Measurements from ENCODE around the gene SRPRB. TPM values are rescaled to one million over a fixed set of nuclear protein-coding genes. Genes with fewer than 3 reads are reported as not detected.

The SRPRB gene
- polyA plus RNA-seq, 2 of the 4 experiments (the other 2 are of a cell fraction): 41.9 to 64.6 TPM

GRCh38 chr3:133865136-133865855, 59.7 kb downstream of the SRPRB start:
- ATAC-seq (peak in 1 of 2 experiments; percentile 45; a peak in 2 of 6 replicates), DNase-seq (ENCODE audit: low read depth in 1 of 2, low spot score in 1 of 2) (no peak), FAIRE-seq (no peak)
- no peak overlapping the region for H3K27ac ChIP-seq
- ChIA-PET POLR2A (no interaction called here), CTCF (interaction anchor here (1.5 kb wide), 1 partner anchor 11 kb away, joined by 4 read pairs; no protein-coding TSS in a partner anchor)
- H3K4me1 ChIP-seq: no peaks in the 10 kb centered on the region
- WGBS (ENCODE audit: missing lambda C conversion rate): 78% methylated on average over 4 of the region's 5 CpGs
- H3K9me3 ChIP-seq: no peaks in the 10 kb centered on the region
- H3K4me2 ChIP-seq: no peak overlapping the region
- no peak for TF ChIP-seq SMC3 (IDR thresholded peaks at IDR 0.05)
- no peak for TF ChIP-seq RARB (CRISPR knock-in tag; IDR thresholded peaks at IDR 0.05)
- TF ChIP-seq ZC3H11A (IDR thresholded peaks at IDR 0.05): no peak
- no peak for TF ChIP-seq POLR2A (IDR thresholded peaks at IDR 0.05; ENCODE audit: low read length)
- TF ChIP-seq CTCF (IDR thresholded peaks at IDR 0.05): no peak
- no peak for TF ChIP-seq CHD4 (IDR thresholded peaks at IDR 0.05; ENCODE audit: borderline replicate concordance)
- no peak for TF ChIP-seq REST (IDR thresholded peaks at IDR 0.05)
- no peak for TF ChIP-seq HMGXB4 (CRISPR knock-in tag; IDR thresholded peaks at IDR 0.05; ENCODE audit: borderline replicate concordance)
- TF ChIP-seq CBX8 (IDR thresholded peaks at IDR 0.05): no peak
- no peak for TF ChIP-seq EP300 (IDR thresholded peaks at IDR 0.05)
- no peak for TF ChIP-seq ZFP36 (IDR thresholded peaks at IDR 0.05; ENCODE audit: borderline replicate concordance, partially characterized antibody)
- no peak for TF ChIP-seq MYC (IDR thresholded peaks at IDR 0.05; ENCODE audit: borderline replicate concordance, low read length)
- TF ChIP-seq MAFK (IDR thresholded peaks at IDR 0.05; ENCODE audit: partially characterized antibody): no peak
- no peak for TF ChIP-seq ZNF302 (CRISPR knock-in tag; IDR thresholded peaks at IDR 0.05)
- TF ChIP-seq NR3C1 (IDR thresholded peaks at IDR 0.05): no peak
- no peak overlapping the region for H3K4me3 ChIP-seq

GRCh38 chr3:133866141-133866540, 60.5 kb downstream of the SRPRB start:
- ATAC-seq (no peak), FAIRE-seq (no peak), DNase-seq (ENCODE audit: low read depth in 1 of 2, low spot score in 1 of 2) (no peak)
- Histone ChIP-seq H3K27ac (no peak overlapping the region), H3K9me3 (no peaks in the 10 kb centered on the region), H3K4me2 (no peak overlapping the region), H3K4me1 (no peaks in the 10 kb centered on the region), H3K4me3 (no peak overlapping the region)
- TF ChIP-seq JUN (IDR thresholded peaks at IDR 0.05): no peak
- POLR2A ChIA-PET: no interaction called here
- WGBS (ENCODE audit: missing lambda C conversion rate): 85% methylated on average over 3 of the region's 3 CpGs
- CTCF ChIA-PET: interaction anchor here (1.5 kb wide), 1 partner anchor 12 kb away, joined by 4 read pairs; no protein-coding TSS in a partner anchor

- Histone ChIP-seq H3K4me3 (no peak overlapping the region), H3K4me2 (no peak overlapping the region), H3K4me1 (no peaks in the 10 kb centered on the region), H3K27ac (no peak overlapping the region), H3K9me3 (no peaks in the 10 kb centered on the region)
- DNase-seq (ENCODE audit: low read depth in 1 of 2, low spot score in 1 of 2) (no peak), ATAC-seq (no peak), FAIRE-seq (no peak)
- 58% methylated on average over 5 of the region's 8 CpGs for WGBS (ENCODE audit: missing lambda C conversion rate)
- ChIA-PET POLR2A (no interaction called here), CTCF (no interaction called here)
- no peak for TF ChIP-seq NPAS2 (CRISPR knock-in tag; IDR thresholded peaks at IDR 0.05; ENCODE audit: borderline replicate concordance)
- TF ChIP-seq FOXS1 (CRISPR knock-in tag; IDR thresholded peaks at IDR 0.05): no peak
- no peak for TF ChIP-seq RARB (CRISPR knock-in tag; IDR thresholded peaks at IDR 0.05)
- no peak for TF ChIP-seq MAZ (IDR thresholded peaks at IDR 0.05; ENCODE audit: borderline replicate concordance, low read depth, low read length)
- TF ChIP-seq RCOR1 (IDR thresholded peaks at IDR 0.05; ENCODE audit: low read depth, low read length): no peak
- TF ChIP-seq ZFP36 (IDR thresholded peaks at IDR 0.05; ENCODE audit: borderline replicate concordance, partially characterized antibody): no peak
- no peak for TF ChIP-seq MAFK (IDR thresholded peaks at IDR 0.05; ENCODE audit: partially characterized antibody)
- no peak for TF ChIP-seq HDAC2 (IDR thresholded peaks at IDR 0.05)
- no peak for TF ChIP-seq HES2 (IDR thresholded peaks at IDR 0.05)
- TF ChIP-seq SREBF2 (IDR thresholded peaks at IDR 0.05): no peak
- TF ChIP-seq CEBPB (IDR thresholded peaks at IDR 0.05): no peak
- TF ChIP-seq CBX2 (IDR thresholded peaks at IDR 0.05; ENCODE audit: borderline replicate concordance, low read depth): no peak
- TF ChIP-seq RAD21 (conservative IDR thresholded peaks at IDR 0.05 in 1 of 2, IDR thresholded peaks at IDR 0.05 in 1 of 2): no peak
- TF ChIP-seq USF2 (IDR thresholded peaks at IDR 0.05): no peak
These were observed 62.6 kb downstream of the SRPRB start for GRCh38 chr3:133868186-133868585.

Measured in A549 (cell line).